H1 (cell line): ENCODE data around the gene SCYL2. TPM values are rescaled to one million over a fixed set of nuclear protein-coding genes. Genes with fewer than 3 reads are reported as not detected.

ENCODE experiments used
- CTCF ChIA-PET: fragments of 300-600 bp; sonication (Branson Sonifier 250); formaldehyde crosslinking; loops from one replicate; lab custom pipeline; 2021; ENCODE audit not compliant: partially characterized antibody; lab: Charles Lee
- POLR2A ChIA-PET: fragments of 300-600 bp; sonication (Branson Sonifier 250); formaldehyde crosslinking; loops from one replicate; lab custom pipeline; 2021; ENCODE audit warnings: inconsistent platforms; ENCODE audit not compliant: partially characterized antibody; lab: Charles Lee
- DNase-seq, 2 experiments: peaks; one replicate each; pipeline versions ENCODE4 v3.0.0 to v3.0.0-alpha.2; 2010 to 2022; ENCODE audit warnings: low spot score in 2 of 2, low read depth in 1 of 2, mixed read lengths in 1 of 2
- FAIRE-seq: peaks from 2 replicates; lab custom pipeline; 2011; peaks lifted over from hg19 to GRCh38; lab: Jason Lieb, UNC
- H2AFZ ChIP-seq: 2 replicates; pipeline ENCODE4 v1.8.1; 2012; ENCODE audit warnings: low read length, inconsistent platforms
- H2AK5ac ChIP-seq: 2 replicates; pipeline ENCODE4 v1.6.1; 2013; ENCODE audit warnings: low read depth, low read length
- H2BK120ac ChIP-seq: replicated peaks from 2 replicates; pipeline ENCODE3; 2013; ENCODE audit warnings: low read depth, low read length, inconsistent platforms
- H2BK12ac ChIP-seq: 2 replicates; pipeline ENCODE4 v1.6.1; 2013; ENCODE audit warnings: low read depth, low read length
- H2BK15ac ChIP-seq: 2 replicates; pipeline ENCODE4 v1.6.1; 2013; ENCODE audit warnings: low read length
- H2BK20ac ChIP-seq: 2 replicates; pipeline ENCODE4 v1.6.1; 2013; ENCODE audit warnings: low read length
- H2BK5ac ChIP-seq: 2 replicates; pipeline ENCODE4 v1.6.1; 2013; ENCODE audit warnings: low read depth, low read length
- H3K14ac ChIP-seq: 2 replicates; pipeline ENCODE4 v1.6.1; 2013; ENCODE audit warnings: inconsistent platforms; ENCODE audit not compliant: insufficient read length
- H3K18ac ChIP-seq: 2 replicates; pipeline ENCODE4 v1.6.1; 2013; ENCODE audit warnings: low read length; ENCODE audit errors: extremely low read depth
- H3K23ac ChIP-seq: 2 replicates; pipeline ENCODE4 v1.6.1; 2013; ENCODE audit warnings: inconsistent platforms; ENCODE audit not compliant: insufficient read length
- H3K23me2 ChIP-seq: 2 replicates; pipeline ENCODE4 v1.6.1; 2013; ENCODE audit warnings: low read depth, low read length
- H3K27ac ChIP-seq: 2 replicates; pipeline ENCODE4 v1.6.1; 2011; ENCODE audit warnings: low read depth, low read length, inconsistent platforms
- H3K27me3 ChIP-seq, 4 experiments: replicated peaks in 1 of 4; 1 replicate in 1 of 4; 2 replicates in 3 of 4; pipeline versions ENCODE4 v1.6.1 to v1.8.1; 2011 to 2013; ENCODE audit warnings: low read length in 3 of 4, mild to moderate bottlenecking in 3 of 4, inconsistent platforms in 2 of 4, mixed read lengths in 2 of 4, moderate library complexity in 1 of 4; ENCODE audit not compliant: control insufficient read depth in 3 of 4, insufficient read depth in 3 of 4; ENCODE audit errors: extremely low read depth in 1 of 4
- H3K36me3 ChIP-seq, 4 experiments: 2 replicates each; pipeline versions ENCODE4 v1.6.1 to v1.8.1; 2011 to 2013; ENCODE audit warnings: mild to moderate bottlenecking in 4 of 4, low read length in 3 of 4, moderate library complexity in 2 of 4, control low read depth in 1 of 4, inconsistent platforms in 1 of 4; ENCODE audit not compliant: insufficient read depth in 4 of 4, control insufficient read depth in 2 of 4
- H3K4ac ChIP-seq: replicated peaks from 2 replicates; pipeline ENCODE3; 2013; ENCODE audit warnings: low read length, low read depth, mixed read lengths, inconsistent platforms; ENCODE audit not compliant: insufficient read length
- H3K4me1 ChIP-seq, 4 experiments: replicated peaks in 1 of 4; 1 replicate in 1 of 4; 2 replicates in 3 of 4; pipeline versions ENCODE4 v1.6.1 to v1.8.1; 2011 to 2013; ENCODE audit warnings: low read length in 3 of 4, inconsistent platforms in 2 of 4, mixed read lengths in 1 of 4; ENCODE audit not compliant: insufficient read depth in 4 of 4, control insufficient read depth in 3 of 4
- H3K4me2 ChIP-seq, 2 experiments: 2 replicates each; pipeline versions ENCODE4 v1.6.1 to v1.8.1; 2011 to 2013; ENCODE audit warnings: low read depth in 2 of 2, low read length in 2 of 2, control low read depth in 1 of 2, inconsistent platforms in 1 of 2, mild to moderate bottlenecking in 1 of 2; ENCODE audit not compliant: insufficient read depth in 1 of 2
- H3K4me3 ChIP-seq, 4 experiments: fragments of 200-600, 300-600 bp in 1 of 4; sonication (generic), shearing (Covaris generic), sonication (Bioruptor Twin) in 1 of 4; 2 replicates each; pipeline versions ENCODE4 v1.5.1 to v1.8.1; 2011 to 2016; ENCODE audit warnings: low read length in 4 of 4, low read depth in 3 of 4, control low read depth in 2 of 4, inconsistent platforms in 2 of 4, mild to moderate bottlenecking in 2 of 4, mixed read lengths in 1 of 4, moderate library complexity in 1 of 4; ENCODE audit not compliant: insufficient read depth in 2 of 4; ENCODE audit errors: extremely low read depth in 1 of 4
- H3K56ac ChIP-seq: replicated peaks from 2 replicates; pipeline ENCODE3; 2013; ENCODE audit warnings: low read depth, mild to moderate bottlenecking, mixed read lengths, low read length, inconsistent platforms; ENCODE audit not compliant: insufficient read length
- H3K79me1 ChIP-seq: 2 replicates; pipeline ENCODE4 v1.6.1; 2013; ENCODE audit warnings: low read depth, low read length, control low read depth
- H3K79me2 ChIP-seq, 2 experiments: 2 replicates each; pipeline versions ENCODE4 v1.6.1 to v1.8.1; 2012 to 2013; ENCODE audit warnings: low read length in 2 of 2, mild to moderate bottlenecking in 2 of 2, inconsistent platforms in 1 of 2; ENCODE audit not compliant: insufficient read depth in 2 of 2, control insufficient read depth in 1 of 2
- H3K9ac ChIP-seq, 4 experiments: replicated peaks in 1 of 4; 1 replicate in 1 of 4; 2 replicates in 3 of 4; pipeline versions ENCODE4 v1.6.1 to v1.8.1; 2011 to 2013; ENCODE audit warnings: low read depth in 3 of 4, low read length in 3 of 4, control low read depth in 2 of 4, mild to moderate bottlenecking in 2 of 4, moderate library complexity in 2 of 4, inconsistent platforms in 1 of 4; ENCODE audit errors: extremely low read depth in 1 of 4
- H3K9me3 ChIP-seq, 2 experiments: 2 replicates each; pipeline versions ENCODE4 v1.6.1 to v1.8.1; 2012 to 2013; ENCODE audit warnings: mild to moderate bottlenecking in 2 of 2, moderate library complexity in 2 of 2, control low read depth in 1 of 2, inconsistent platforms in 1 of 2, low read depth in 1 of 2, low read length in 1 of 2, mixed read lengths in 1 of 2; ENCODE audit not compliant: insufficient read depth in 2 of 2
- H4K20me1 ChIP-seq, 2 experiments: replicated peaks in 1 of 2; 2 replicates each; pipeline versions ENCODE3 to v1.8.1; 2011 to 2013; ENCODE audit warnings: inconsistent platforms in 2 of 2, low read length in 2 of 2, mild to moderate bottlenecking in 1 of 2; ENCODE audit not compliant: insufficient read depth in 2 of 2, control insufficient read depth in 1 of 2
- H4K5ac ChIP-seq: 2 replicates; pipeline ENCODE4 v1.6.1; 2013; ENCODE audit warnings: low read length, low read depth, mixed read lengths, inconsistent platforms; ENCODE audit not compliant: insufficient read length
- H4K8ac ChIP-seq: 2 replicates; pipeline ENCODE4 v1.8.0; 2013; ENCODE audit warnings: mild to moderate bottlenecking, moderate library complexity, low read length, inconsistent platforms; ENCODE audit not compliant: insufficient read depth; ENCODE audit errors: extremely low read depth
- H4K91ac ChIP-seq: replicated peaks from 2 replicates; pipeline ENCODE3; 2013; ENCODE audit warnings: low read length, mixed read lengths, inconsistent platforms; ENCODE audit not compliant: insufficient read length
- CEBPB ChIP-seq: IDR thresholded peaks from 2 replicates; pipeline ENCODE4 v1.6.1; 2012; ENCODE audit warnings: low read depth, low read length
- CHD2 ChIP-seq: IDR thresholded peaks from 2 replicates; pipeline ENCODE4 v1.6.1; 2012; ENCODE audit warnings: low read length, improper control_type of control experiment
- MAX ChIP-seq: IDR thresholded peaks from 2 replicates; pipeline ENCODE4 v1.6.1; 2012; ENCODE audit warnings: inconsistent platforms
- RBBP5 ChIP-seq: IDR thresholded peaks from 2 replicates; pipeline ENCODE4 v1.7.1; 2012; ENCODE audit warnings: low read depth, mild to moderate bottlenecking, inconsistent platforms, low read length, moderate library complexity, borderline replicate concordance
- WGBS, 2 experiments: shearing (Covaris generic) in 1 of 2; methylation state at CpG; one replicate each; pipeline versions ENCODE4 v1.1.6 to v1.1.7; 2013 to 2015; ENCODE audit warnings: low lambda C conversion rate in 2 of 2, mixed read lengths in 2 of 2, inconsistent platforms in 1 of 2, low coverage in 1 of 2, missing lambda C conversion rate in 1 of 2; ENCODE audit not compliant: insufficient replicate concordance in 2 of 2, insufficient coverage in 1 of 2, insufficient read length in 1 of 2; ENCODE audit errors: extremely low coverage in 1 of 2, missing lambda C conversion rate in 1 of 2; 5-methylcytosine and 5-hydroxymethylcytosine counted together
- polyA plus RNA-seq, 7 experiments: library from polyadenylated mRNA; depleted of rRNA in 3 of 7; stranded (reverse) in 5 of 7; unstranded in 2 of 7; fragments of >200 nt in 5 of 7; fragments of 200-250 nt in 2 of 7; gene quantifications; 1 replicate in 5 of 7; 2 replicates in 1 of 7; 4 replicates in 1 of 7; pipeline versions ENCODE4 v1.2.1 to v1.2.3, GENCODE V29; 2011 to 2013; ENCODE audit warnings: missing spikeins in 2 of 7, mixed read lengths in 2 of 7
- total RNA-seq: library from RNA; stranded (reverse); fragmentation: NEBNext Ultra II Directional; extraction: Animal tissue kit (Norgen Biotek cat#: 25700); gene quantifications from 2 replicates; pipeline ENCODE4 v1.2.1, GENCODE V29; 2021

SCYL2 gene
- total and polyA plus RNA-seq, 2 of the 8 experiments (the other 6 are each of a cell fraction or from before 2014, with no cell fraction given) = 8.9 to 48.7 TPM

GRCh38 chr12:100279607-100280244, 12.7 kb downstream of the SCYL2 start:
- Histone ChIP-seq H3K27me3 (no peaks in the 10 kb centered on the region), H2AK5ac (no peak overlapping the region), H3K4me1 (peaks cover 0 to 5% (median 3%) of the 10 kb centered on the region in 4 experiments; a peak in 3 of 7 replicates), H3K9me3 (no peaks in the 10 kb centered on the region), H4K8ac (no peak overlapping the region), H2BK120ac (no peak overlapping the region), H3K23ac (no peak overlapping the region), H3K79me2 (peaks cover 0 to 72% of the 10 kb centered on the region in 2 experiments; a peak in 3 of 4 replicates), H2BK15ac (no peak overlapping the region), H3K18ac (no peak overlapping the region), H3K4ac (no peak overlapping the region), H3K14ac (no peak overlapping the region), H3K79me1 (peaks cover 2% of the 10 kb centered on the region; the same call in 1 of the 2 replicates), H3K56ac (no peak overlapping the region), H2AFZ (no peak overlapping the region), H2BK20ac (no peak overlapping the region), H3K9ac (no peak overlapping the region; a peak in 1 of 7 replicates), H2BK5ac (no peak overlapping the region; the same call in 1 of the 2 replicates)
- DNase-seq (no peak), FAIRE-seq (no peak)
- POLR2A ChIA-PET = interaction anchor here (4.3 kb wide), 1 partner anchor 12 kb away, joined by 11 read pairs; the partner anchor contains the start of genes DEPDC4 and SCYL2
- CTCF ChIA-PET = interaction anchor here (0.7 to 1.3 kb wide), 6 partner anchors 13 to 393 kb away, joined by 3 to 7 read pairs (median 4); partner anchors contain the start of genes DEPDC4 and SCYL2
- TF ChIP-seq CEBPB = 0 out of 2 replicates have a peak, but pooled peaks have one; percentile 19
- TF ChIP-seq MAX = no peak
- no peak for TF ChIP-seq CHD2
- no peak for TF ChIP-seq RBBP5
- TF ChIP-seq, all 59 proteins: peak for 1
- WGBS, 2 experiments = 78% methylated on average over 1 of the region's 1 CpG; no CpG with 5 or more reads in 1 of the 2 experiments
- H3K27ac ChIP-seq = no peak overlapping the region
- H4K5ac ChIP-seq = no peak overlapping the region
- H4K91ac ChIP-seq = no peak overlapping the region
- H3K36me3 ChIP-seq = peaks cover 0 to 5% (median 0%) of the 10 kb centered on the region in 4 experiments; a peak in 1 of 8 replicates
- H3K23me2 ChIP-seq = no peaks in the 10 kb centered on the region
- H3K4me3 ChIP-seq = no peak overlapping the region
- no peak overlapping the region; the same call in 1 of the 2 replicates for H2BK12ac ChIP-seq
- peak overlapping the region in 1 of 2 experiments; percentile 48; a peak in 1 of 4 replicates for H3K4me2 ChIP-seq
- H4K20me1 ChIP-seq = peaks cover 2 to 10% of the 10 kb centered on the region in 2 experiments
